Calu3 (cell line): ENCODE measurements around the gene ABL2. TPM values are rescaled to one million over a fixed set of nuclear protein-coding genes. Genes with fewer than 3 reads are reported as not detected.
A peak's percentile ranks its signal among the peaks of the same experiment; 100 is the strongest.
"Not testable (repeated sequence)": the region's sequence is repeated elsewhere in the genome, so short reads cannot be mapped to it uniquely, and the experiment has no call there.

Source experiments
- BruUV-seq: library from RNA; stranded (reverse); fragments of 400-500 nt; replicated peaks from 2 replicates; lab custom pipeline; 2021; lab: Mats Ljungman, UMichigan
- CTCF ChIA-PET: fragments of 300-600 bp; sonication (Branson Sonifier 250); formaldehyde crosslinking; loops from one replicate; lab custom pipeline; 2022; ENCODE audit warnings: antibody characterized with exemption; lab: Charles Lee
- DNase-seq: peaks from one replicate; pipeline ENCODE4 v3.0.0; 2022
- H3K27ac Mint-ChIP-seq: one replicate; pipeline ENCODE4 v1.8.0; 2022; ENCODE audit warnings: mixed read lengths; ENCODE audit not compliant: unreplicated experiment
- H3K27me3 Mint-ChIP-seq: one replicate; pipeline ENCODE4 v1.8.0; 2022; ENCODE audit warnings: mixed read lengths; ENCODE audit not compliant: unreplicated experiment
- H3K36me3 Mint-ChIP-seq: one replicate; pipeline ENCODE4 v1.8.0; 2022; ENCODE audit warnings: mild to moderate bottlenecking, moderate library complexity, mixed read lengths; ENCODE audit not compliant: insufficient read depth, unreplicated experiment
- H3K4me1 Mint-ChIP-seq: one replicate; pipeline ENCODE4 v1.8.0; 2022; ENCODE audit warnings: mild to moderate bottlenecking, low read depth, mixed read lengths; ENCODE audit not compliant: unreplicated experiment
- H3K4me3 Mint-ChIP-seq: one replicate; pipeline ENCODE4 v1.8.0; 2022; ENCODE audit warnings: mild to moderate bottlenecking, low read depth, moderate library complexity, mixed read lengths; ENCODE audit not compliant: unreplicated experiment
- H3K9me3 Mint-ChIP-seq: one replicate; pipeline ENCODE4 v1.8.0; 2022; ENCODE audit warnings: low read depth, mixed read lengths; ENCODE audit not compliant: unreplicated experiment
- intact Hi-C: fragments of 100-400 bp; cut with micrococcal nuclease; formaldehyde crosslinking; loops from one replicate; pipeline ENCODE4 v1.10.0; 2022; ENCODE audit not compliant: unreplicated experiment
- total RNA-seq: library from RNA; stranded (reverse); gene quantifications from 2 replicates; pipeline ENCODE4 v1.2.3, GENCODE V29; 2022
- TF ChIP-seq, protein P1 (sequence below): fragments of 200-600 bp; IDR thresholded peaks from one replicate; pipeline ENCODE4 v1.8.0; 2022; ENCODE audit warnings: antibody characterized with exemption; ENCODE audit not compliant: unreplicated experiment

The ABL2 gene
- total RNA-seq, 1 experiment from 2014 or later, result 47.8 TPM

DNA sequence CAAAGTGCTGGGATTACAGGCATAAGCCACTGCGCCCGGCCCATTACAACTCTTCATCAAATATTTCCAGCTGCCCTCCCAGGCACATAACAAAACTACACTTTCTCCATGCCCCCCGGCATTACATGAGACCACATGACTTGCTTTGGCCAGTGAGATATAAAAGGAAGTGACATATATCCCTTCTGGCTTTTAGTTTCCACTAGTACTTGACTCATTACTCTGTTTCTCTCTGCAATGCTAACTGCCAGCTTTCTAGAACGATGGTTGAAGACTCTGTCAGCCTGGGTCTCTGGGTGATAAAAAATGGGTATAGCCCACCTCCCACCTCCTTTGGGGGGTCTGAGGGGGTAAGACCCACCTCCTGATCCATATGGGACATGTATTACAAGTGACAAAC, 24.2 kb downstream of the ABL2 start:
- Mint-ChIP-seq H3K27ac (no peak overlapping the region), H3K4me1 (peaks cover 12% of the 10 kb centered on the region), H3K9me3 (no peaks in the 10 kb centered on the region), H3K36me3 (no peaks in the 10 kb centered on the region), H3K4me3 (no peak overlapping the region), H3K27me3 (no peaks in the 10 kb centered on the region)
- DNase-seq, result no peak
- TF ChIP-seq, protein P1, sequence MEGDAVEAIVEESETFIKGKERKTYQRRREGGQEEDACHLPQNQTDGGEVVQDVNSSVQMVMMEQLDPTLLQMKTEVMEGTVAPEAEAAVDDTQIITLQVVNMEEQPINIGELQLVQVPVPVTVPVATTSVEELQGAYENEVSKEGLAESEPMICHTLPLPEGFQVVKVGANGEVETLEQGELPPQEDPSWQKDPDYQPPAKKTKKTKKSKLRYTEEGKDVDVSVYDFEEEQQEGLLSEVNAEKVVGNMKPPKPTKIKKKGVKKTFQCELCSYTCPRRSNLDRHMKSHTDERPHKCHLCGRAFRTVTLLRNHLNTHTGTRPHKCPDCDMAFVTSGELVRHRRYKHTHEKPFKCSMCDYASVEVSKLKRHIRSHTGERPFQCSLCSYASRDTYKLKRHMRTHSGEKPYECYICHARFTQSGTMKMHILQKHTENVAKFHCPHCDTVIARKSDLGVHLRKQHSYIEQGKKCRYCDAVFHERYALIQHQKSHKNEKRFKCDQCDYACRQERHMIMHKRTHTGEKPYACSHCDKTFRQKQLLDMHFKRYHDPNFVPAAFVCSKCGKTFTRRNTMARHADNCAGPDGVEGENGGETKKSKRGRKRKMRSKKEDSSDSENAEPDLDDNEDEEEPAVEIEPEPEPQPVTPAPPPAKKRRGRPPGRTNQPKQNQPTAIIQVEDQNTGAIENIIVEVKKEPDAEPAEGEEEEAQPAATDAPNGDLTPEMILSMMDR, result no peak
- intact Hi-C loops, result no loop called here
- CTCF ChIA-PET, result interaction anchor here (1.4 kb wide), 1 partner anchor 13 kb away, joined by 3 read pairs; no protein-coding TSS in a partner anchor
- BruUV-seq, result no TSS peak

DNA sequence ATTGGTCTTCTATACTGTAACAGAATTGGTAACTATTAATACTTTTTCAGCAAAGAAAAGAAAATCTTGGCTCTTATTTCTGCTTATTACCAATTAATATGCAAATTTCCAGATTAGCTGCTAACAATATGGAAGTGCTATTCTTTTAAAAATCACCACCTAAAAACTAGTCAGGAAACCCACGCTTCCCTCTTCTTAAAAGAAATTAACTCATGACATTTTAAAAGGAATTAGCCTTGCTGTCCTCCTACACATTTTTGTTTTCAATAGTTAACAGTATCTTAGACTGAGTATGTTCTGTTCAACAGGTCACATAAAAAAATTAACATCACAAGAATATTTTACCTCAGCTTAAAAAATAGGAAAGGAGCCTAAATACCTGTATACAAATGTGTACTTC, 27.3 kb downstream of the ABL2 start:
- Mint-ChIP-seq H3K27ac (no peak overlapping the region), H3K9me3 (no peaks in the 10 kb centered on the region)

DNA sequence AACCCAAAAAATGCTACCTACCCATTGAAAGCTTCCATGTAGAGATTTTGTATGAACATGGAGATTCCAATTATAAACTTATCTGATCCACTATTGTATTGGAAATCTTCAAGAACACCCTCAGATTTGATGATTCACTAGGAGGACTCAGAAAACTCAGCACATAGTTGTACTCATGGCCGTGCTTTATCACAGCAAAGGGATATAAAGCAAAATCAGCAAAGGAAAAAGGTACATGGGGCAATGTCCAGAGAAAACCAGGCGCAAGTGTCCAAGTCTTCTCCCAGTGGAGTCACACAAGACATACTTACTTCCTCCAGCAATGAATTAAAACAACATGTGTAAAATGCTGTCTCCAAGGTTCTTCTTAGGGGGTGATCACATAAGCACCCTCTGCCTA, 28.9 kb downstream of the ABL2 start:
- TF ChIP-seq, protein P1, result no peak
- DNase-seq, result no peak
- Mint-ChIP-seq H3K36me3 (no peaks in the 10 kb centered on the region), H3K4me1 (no peaks in the 10 kb centered on the region), H3K27ac (no peak overlapping the region), H3K9me3 (no peaks in the 10 kb centered on the region), H3K27me3 (no peaks in the 10 kb centered on the region), H3K4me3 (no peak overlapping the region)
- intact Hi-C loops, result no loop called here
- CTCF ChIA-PET, result interaction anchor here (0.6 to 0.7 kb wide), 2 partner anchors 195 to 1124 kb away, joined by 4 to 9 read pairs; no protein-coding TSS in a partner anchor
- no TSS peak for BruUV-seq

More for the DNA sequence above, 27.3 kb downstream of the ABL2 start:
- Mint-ChIP-seq H3K27me3 (no peaks in the 10 kb centered on the region), H3K4me1 (no peaks in the 10 kb centered on the region), H3K4me3 (no peak overlapping the region), H3K36me3 (no peaks in the 10 kb centered on the region)
- TF ChIP-seq, protein P1, result no peak
- DNase-seq, result no peak
- CTCF ChIA-PET, result interaction anchor here (1.0 kb wide), 1 partner anchor 83 kb away, joined by 3 read pairs; no protein-coding TSS in a partner anchor
- intact Hi-C loops, result no loop called here
- no TSS peak for BruUV-seq

DNA sequence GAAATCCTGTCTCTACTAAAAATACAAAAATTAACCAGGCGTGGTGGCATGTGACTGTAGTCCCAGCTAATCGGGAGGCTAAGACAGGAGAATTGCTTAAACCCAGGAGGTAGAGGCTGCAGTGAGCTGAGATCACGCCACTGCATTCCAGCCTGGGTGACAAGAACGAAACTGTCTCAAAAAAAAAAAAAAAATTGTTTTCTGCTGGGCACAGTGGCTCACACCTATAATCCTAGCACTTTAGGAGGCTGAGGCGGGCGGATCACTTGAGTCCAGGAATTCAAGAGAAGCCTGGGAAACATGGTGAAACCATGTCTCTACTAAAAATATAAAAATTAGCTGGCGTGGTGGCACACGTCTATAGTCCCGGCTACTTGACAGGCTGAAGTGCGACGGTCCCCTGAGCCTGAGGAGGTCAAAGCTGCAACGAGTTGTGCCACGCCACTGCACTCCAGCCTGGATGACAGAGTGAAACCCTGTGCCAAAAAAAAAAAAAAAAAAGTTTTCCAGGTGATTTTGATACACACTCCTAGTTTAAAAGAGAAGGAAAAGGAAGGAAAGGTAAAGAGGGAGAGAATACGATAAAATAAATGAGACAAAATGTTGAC, 31.7 kb downstream of the ABL2 start:
- DNase-seq, result no peak
- H3K27me3 Mint-ChIP-seq, result no peaks in the 10 kb centered on the region
- no peaks in the 10 kb centered on the region for H3K9me3 Mint-ChIP-seq
- CTCF ChIA-PET, result interaction anchor here (0.6 to 0.7 kb wide), 2 partner anchors 57 to 141 kb away, joined by 3 to 4 read pairs; no protein-coding TSS in a partner anchor
- intact Hi-C loops, result no loop called here
- H3K27ac Mint-ChIP-seq, result no peak overlapping the region
- no peak overlapping the region for H3K4me3 Mint-ChIP-seq
- peaks cover 15% of the 10 kb centered on the region for H3K4me1 Mint-ChIP-seq
- TF ChIP-seq, protein P1, result no peak
- peaks cover 5% of the 10 kb centered on the region for H3K36me3 Mint-ChIP-seq
- BruUV-seq, result no TSS peak

DNA sequence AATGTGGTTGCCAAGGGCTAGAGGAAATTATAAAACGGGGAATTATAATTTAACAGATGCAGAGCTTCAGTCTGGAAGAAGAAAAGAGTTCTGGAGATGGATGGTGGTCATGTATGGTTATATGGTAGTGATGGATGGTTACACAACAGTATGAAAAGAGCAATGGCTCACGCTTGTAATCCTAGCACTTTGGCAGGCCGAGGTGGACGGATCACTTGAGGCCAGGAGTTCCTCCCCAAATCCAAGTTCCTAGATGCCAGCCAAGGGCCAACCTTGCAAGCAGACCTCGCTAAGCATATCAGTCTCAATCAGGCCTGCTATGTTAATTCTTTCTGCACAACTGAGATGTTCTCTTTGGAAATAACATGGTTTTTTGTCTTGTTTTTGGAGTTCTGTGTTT, 33.6 kb downstream of the ABL2 start:
- BruUV-seq, result TSS peak; percentile 24
- DNase-seq, H3K27ac Mint-ChIP-seq, H3K9me3 Mint-ChIP-seq, H3K27me3 Mint-ChIP-seq, H3K36me3 Mint-ChIP-seq, H3K4me3 Mint-ChIP-seq: not testable (repeated sequence)
- H3K4me1 Mint-ChIP-seq, result peaks cover 23% of the 10 kb centered on the region
- CTCF ChIA-PET, result interaction anchor here (0.6 kb wide), 1 partner anchor 278 kb away, joined by 5 read pairs; no protein-coding TSS in a partner anchor
- intact Hi-C loops, result loop anchor here (2.0 kb wide), 1 partner anchor 115 kb away; no protein-coding TSS in a partner anchor
